T1000 (cell line): ENCODE data around the gene AP1M2.
"Not testable (repeated sequence)": the region's sequence is repeated elsewhere in the genome, so short reads cannot be mapped to it uniquely, and the experiment has no call there.

ENCODE experiments used
- DNase-seq: peaks from one replicate; lab custom pipeline; 2025; ENCODE audit warnings: mixed read lengths; lab: John Stamatoyannopoulos, UW

AP1M2 gene

DNA sequence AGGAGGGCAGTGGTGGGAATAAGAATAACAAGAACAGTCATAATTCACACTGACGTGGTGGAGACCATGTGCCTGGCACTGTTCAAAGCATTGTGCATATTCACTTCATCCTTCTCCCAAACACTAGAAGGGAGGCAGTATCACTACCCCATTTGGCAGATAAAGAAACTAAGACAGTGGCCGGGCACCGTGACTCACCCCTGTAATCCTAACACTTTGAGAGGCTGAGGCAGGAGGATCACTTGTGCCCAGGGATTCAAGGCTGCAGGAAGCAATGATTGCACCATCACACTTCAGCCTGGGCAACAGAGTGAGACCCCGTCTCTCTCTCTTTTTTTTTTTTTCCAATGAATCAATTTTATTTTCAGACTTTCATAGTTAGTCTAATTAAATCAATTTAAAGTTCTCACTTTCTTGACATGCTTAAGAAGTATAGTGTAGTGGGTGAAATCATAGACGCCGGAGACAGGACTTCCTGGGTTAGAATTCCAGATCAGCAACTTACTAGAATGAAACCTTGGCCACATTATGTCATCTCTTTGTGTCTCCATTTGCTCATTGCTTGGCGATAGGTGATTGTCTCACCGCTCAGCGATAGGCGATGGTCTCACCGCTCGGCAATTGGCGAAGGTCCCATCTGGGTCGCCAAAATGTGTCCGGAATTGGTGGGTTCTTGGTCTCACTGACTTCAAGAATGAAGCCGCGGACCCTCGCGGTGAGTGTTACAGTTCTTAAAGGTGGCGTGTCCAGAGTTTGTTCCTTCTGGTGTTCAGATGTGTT lies 48.7 kb downstream of the AP1M2 start:
- no peak for DNase-seq

- no peak for DNase-seq
Observed at GRCh38 chr19:10537668-10538067, 49.4 kb downstream of the AP1M2 start.

DNA sequence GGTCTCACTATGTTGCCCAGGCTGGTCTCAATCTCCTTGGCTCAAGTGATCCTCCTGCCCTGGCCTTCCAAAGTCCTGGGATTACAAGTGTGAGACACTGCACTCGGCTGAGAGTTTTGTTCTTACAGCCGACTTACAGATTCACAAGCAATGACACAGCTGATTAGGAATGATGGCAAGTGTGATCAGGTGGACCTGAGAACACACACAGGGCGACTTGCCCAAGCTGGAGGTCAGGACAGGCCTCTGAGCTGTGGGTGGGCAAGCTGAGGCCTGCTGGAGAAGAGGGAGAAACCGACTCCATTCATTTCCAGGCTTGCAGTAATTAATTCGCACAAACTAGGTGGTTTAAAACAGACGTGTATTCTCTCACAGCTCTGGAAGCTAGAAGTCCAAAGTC lies 51.5 kb downstream of the AP1M2 start:
- DNase-seq: no peak

- DNase-seq: no peak
Observed at GRCh38 chr19:10533646-10534386, 53.3 kb downstream of the AP1M2 start.

DNA sequence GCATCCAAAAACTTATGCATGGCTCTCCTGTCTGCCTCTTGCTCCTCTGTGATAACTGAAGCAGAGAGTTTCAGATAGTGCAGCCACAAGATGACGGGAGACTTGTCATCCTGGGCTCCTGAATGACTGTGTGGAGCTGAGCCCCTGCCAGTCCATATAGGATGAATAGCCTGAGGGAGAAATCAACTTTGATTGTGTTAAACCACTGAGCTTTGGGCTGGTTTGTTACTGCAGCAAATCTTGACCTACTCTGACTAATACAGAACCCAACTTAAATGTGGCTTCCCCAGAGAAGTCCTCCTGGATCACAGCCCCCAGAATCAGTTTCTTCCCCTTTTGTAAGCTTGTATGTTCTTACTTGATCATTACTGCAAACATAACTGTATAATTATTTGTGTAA lies 54.7 kb downstream of the AP1M2 start:
- DNase-seq: no peak

DNA sequence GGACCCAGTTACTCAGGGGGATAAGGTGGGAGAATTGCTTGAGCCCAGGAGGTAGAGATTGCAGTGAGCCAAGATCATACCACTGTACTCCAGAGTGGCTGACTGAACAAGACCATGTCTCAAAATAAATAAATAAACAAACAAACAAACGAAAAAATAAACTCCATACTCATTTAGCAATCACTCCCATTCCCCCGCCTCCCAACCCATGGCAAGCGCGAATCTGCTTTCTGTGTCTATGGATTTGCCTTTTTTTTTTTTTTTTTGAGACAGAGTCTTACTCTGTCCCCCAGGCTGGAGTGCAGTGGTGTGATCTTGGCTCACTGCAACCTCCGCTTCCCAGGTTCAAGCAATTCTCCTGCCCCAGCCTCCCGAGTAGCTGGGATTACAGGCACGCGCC lies 60.2 kb downstream of the AP1M2 start:
- DNase-seq: not testable (repeated sequence)

GRCh38 chr19:10525636-10526035 lies 61.5 kb downstream of the AP1M2 start:
- no peak for DNase-seq

DNA sequence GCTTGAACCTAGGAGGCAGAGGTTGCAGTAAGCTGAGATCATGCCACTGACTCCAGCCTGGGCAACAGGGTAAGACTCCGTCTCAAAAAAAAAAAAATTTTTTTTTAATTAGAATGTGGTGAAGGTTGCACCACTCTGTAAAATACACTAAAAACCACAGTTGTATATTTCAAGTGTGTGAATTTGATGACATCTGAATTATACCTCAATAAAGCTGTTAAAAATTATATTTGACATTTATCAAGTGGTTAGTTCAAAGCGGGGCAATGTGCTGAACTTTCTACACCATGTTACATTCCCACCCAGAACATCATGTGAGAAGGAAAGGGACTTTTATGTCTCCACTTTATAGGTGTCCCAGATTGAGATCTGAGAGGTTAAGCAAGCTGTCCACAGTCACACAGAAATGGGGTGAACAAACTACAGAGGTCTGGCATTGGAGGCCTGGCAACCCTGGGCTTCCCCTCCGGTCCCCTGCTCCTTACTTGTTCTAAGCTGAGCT lies 63.9 kb downstream of the AP1M2 start:
- no peak for DNase-seq
